GM19324 (cell line): ENCODE data around the gene CLEC3A.
"Not testable (repeated sequence)": the region's sequence is repeated elsewhere in the genome, so short reads cannot be mapped to it uniquely, and the experiment has no call there.

ENCODE experiments used
- ATAC-seq: cut with Tn5 transposase; IDR thresholded peaks from one replicate; pipeline ENCODE4 v1.9.1; 2021; ENCODE audit warnings: mild to moderate bottlenecking, moderate library complexity; ENCODE audit not compliant: unreplicated experiment, low FRiP score

Gene CLEC3A

GRCh38 chr16:78025631-78026030, 3.3 kb downstream of the CLEC3A start:
- ATAC-seq, result no peak

- no peak for ATAC-seq
Measured at GRCh38 chr16:78028018-78028417, 5.7 kb downstream of the CLEC3A start.

GRCh38 chr16:78034530-78034929, 12.2 kb downstream of the CLEC3A start:
- no peak for ATAC-seq

- no peak for ATAC-seq
Measured at GRCh38 chr16:78035012-78035411, 12.7 kb downstream of the CLEC3A start.

- ATAC-seq, result no peak
Measured at GRCh38 chr16:78040396-78040795, 18.0 kb downstream of the CLEC3A start.

GRCh38 chr16:78045865-78046581, 23.7 kb downstream of the CLEC3A start:
- no peak for ATAC-seq

- ATAC-seq, result no peak
Measured at GRCh38 chr16:78048319-78048718, 26.0 kb downstream of the CLEC3A start.

- no peak for ATAC-seq
Measured at GRCh38 chr16:78050734-78051400, 28.5 kb downstream of the CLEC3A start.

GRCh38 chr16:78057803-78058564, 35.6 kb downstream of the CLEC3A start:
- no peak for ATAC-seq

- ATAC-seq, result not testable (repeated sequence)
Measured at GRCh38 chr16:78059806-78060205, 37.5 kb downstream of the CLEC3A start.

GRCh38 chr16:78060295-78060694, 37.9 kb downstream of the CLEC3A start:
- no peak for ATAC-seq

- ATAC-seq, result no peak
Measured at GRCh38 chr16:78060809-78061208, 38.5 kb downstream of the CLEC3A start.

- ATAC-seq, result no peak
Measured at GRCh38 chr16:78065319-78065718, 43.0 kb downstream of the CLEC3A start.

GRCh38 chr16:78069913-78070312, 47.6 kb downstream of the CLEC3A start:
- no peak for ATAC-seq

GRCh38 chr16:78072275-78072674, 49.9 kb downstream of the CLEC3A start:
- ATAC-seq, result no peak

- ATAC-seq, result no peak
Measured at GRCh38 chr16:78075800-78076199, 53.5 kb downstream of the CLEC3A start.

GRCh38 chr16:78081341-78081740, 59.0 kb downstream of the CLEC3A start:
- no peak for ATAC-seq
